CD4-positive, alpha-beta T cell (primary cell): ENCODE measurements around the gene AGPS. TPM values are rescaled to one million over a fixed set of nuclear protein-coding genes. Genes with fewer than 3 reads are reported as not detected.

Experiments
- ATAC-seq: fragments of 200-7000 bp; cut with Tn5 transposase; one replicate; pipeline ENCODE4 v1.10.0; 2022; ENCODE audit warnings: mild to moderate bottlenecking; ENCODE audit not compliant: poor library complexity
- CTCF ChIA-PET: fragments of 350-600 bp; sonication (Branson Sonifier 250); formaldehyde crosslinking; loops from one replicate; lab custom pipeline; 2021; ENCODE audit warnings: antibody characterized with exemption, inconsistent platforms; lab: Charles Lee
- POLR2A ChIA-PET: fragments of 350-600 bp; sonication (Branson Sonifier 250); formaldehyde crosslinking; loops from one replicate; lab custom pipeline; 2021; ENCODE audit warnings: antibody characterized with exemption, inconsistent platforms; lab: Charles Lee
- DNase-seq, 14 experiments: peaks; one replicate each; pipeline ENCODE4 v3.0.0-alpha.2; 2013 to 2020; ENCODE audit warnings: mixed read lengths in 2 of 14
- H3K27ac ChIP-seq, 2 donors: one replicate each; pipeline versions ENCODE4 v1.5.1 to v1.7.0; 2013; ENCODE audit warnings: low read length in 2 of 2, low read depth in 1 of 2, mild to moderate bottlenecking in 1 of 2
- H3K27me3 ChIP-seq, 2 experiments: 1 replicate in 1 of 2; 2 replicates in 1 of 2; pipeline versions ENCODE4 v1.6.1 to v1.7.0; 2013; ENCODE audit warnings: low read length in 2 of 2, control low read depth in 1 of 2, mild to moderate bottlenecking in 1 of 2, moderate library complexity in 1 of 2; ENCODE audit not compliant: insufficient read depth in 2 of 2, control insufficient read depth in 1 of 2
- H3K36me3 ChIP-seq: one replicate; pipeline ENCODE4 v1.6.1; 2013; ENCODE audit warnings: low read length, control low read depth; ENCODE audit not compliant: insufficient read depth
- H3K4me1 ChIP-seq: one replicate; pipeline ENCODE4 v1.6.1; 2013; ENCODE audit warnings: low read length, control low read depth; ENCODE audit not compliant: insufficient read depth
- H3K4me3 ChIP-seq: one replicate; pipeline ENCODE4 v1.5.1; 2013; ENCODE audit warnings: mild to moderate bottlenecking, low read length, moderate library complexity
- H3K9me3 ChIP-seq, 2 experiments: 1 replicate in 1 of 2; 2 replicates in 1 of 2; pipeline versions ENCODE4 v1.6.1 to v1.7.0; 2013; ENCODE audit warnings: low read length in 2 of 2, mild to moderate bottlenecking in 2 of 2, control low read depth in 1 of 2, moderate library complexity in 1 of 2; ENCODE audit not compliant: control insufficient read depth in 1 of 2, insufficient read depth in 1 of 2
- H3K27ac Mint-ChIP-seq: one replicate; pipeline ENCODE4 v1.8.0; 2020; ENCODE audit warnings: mixed read lengths
- H3K27me3 Mint-ChIP-seq: one replicate; pipeline ENCODE4 v1.8.0; 2021; ENCODE audit warnings: mixed read lengths
- H3K36me3 Mint-ChIP-seq: one replicate; pipeline ENCODE4 v1.8.0; 2021; ENCODE audit warnings: low read depth, mixed read lengths
- H3K4me1 Mint-ChIP-seq: one replicate; pipeline ENCODE4 v1.8.0; 2021; ENCODE audit warnings: low read depth, mixed read lengths
- H3K4me3 Mint-ChIP-seq: one replicate; pipeline ENCODE4 v1.8.0; 2020; ENCODE audit warnings: mild to moderate bottlenecking, mixed read lengths
- H3K9me3 Mint-ChIP-seq: one replicate; pipeline ENCODE4 v1.8.0; 2020; ENCODE audit warnings: mixed read lengths
- intact Hi-C, 2 experiments: fragments of 100-400 bp; cut with DNase I in 1 of 2; cut with micrococcal nuclease in 1 of 2; formaldehyde crosslinking; loops; one replicate each; pipeline versions ENCODE4 v1.15.1 to v1.9.0; 2023 to 2025; cut with DNase I, micrococcal nuclease
- total RNA-seq, 174 experiments: library from RNA in 2 of 174; stranded (reverse) in 2 of 174; gene quantifications; one replicate each; pipeline ENCODE4 v1.2.3 and lab custom pipeline; 2021 to 2026
- TF ChIP-seq, protein P1 (sequence below): fragments of 200-600 bp; IDR thresholded peaks from one replicate; pipeline ENCODE4 v1.8.0; 2022; ENCODE audit warnings: antibody characterized with exemption, mild to moderate bottlenecking

The AGPS gene
- total RNA-seq, 2 experiments from 2014 or later, result 21.5 to 23.9 TPM

DNA sequence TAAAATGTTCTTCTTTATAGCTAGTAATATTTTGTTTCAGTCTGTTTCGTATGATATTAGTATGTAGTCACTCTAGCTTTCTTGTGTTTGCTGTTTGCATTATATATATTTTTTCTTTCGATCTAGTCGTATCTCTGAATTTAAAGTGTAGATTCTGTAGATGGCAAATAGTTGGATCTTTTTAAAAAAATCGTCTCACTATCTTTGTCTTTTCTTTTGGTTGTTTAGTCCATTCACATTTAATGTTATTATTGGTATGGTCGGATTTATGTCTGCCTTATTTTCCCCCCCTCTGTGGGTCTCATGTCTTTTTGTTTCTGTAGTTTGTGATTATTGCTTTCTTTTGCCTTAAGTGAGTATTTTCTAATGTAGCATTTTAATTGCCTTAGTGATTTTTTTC lies 84.3 kb downstream of the AGPS start:
- Histone ChIP-seq H3K36me3 (peaks cover 8% of the 10 kb centered on the region), H3K27ac (no peak overlapping the region), H3K27me3 (no peaks in the 10 kb centered on the region), H3K4me1 (no peaks in the 10 kb centered on the region), H3K9me3 (peaks cover 0 to 5% of the 10 kb centered on the region in 2 experiments), H3K4me3 (no peak overlapping the region)
- Mint-ChIP-seq H3K27me3 (no peaks in the 10 kb centered on the region), H3K4me3 (no peak overlapping the region), H3K9me3 (peaks cover 7% of the 10 kb centered on the region), H3K27ac (no peak overlapping the region), H3K36me3 (peaks cover 78% of the 10 kb centered on the region), H3K4me1 (no peaks in the 10 kb centered on the region)
- no peak for ATAC-seq
- TF ChIP-seq, protein P1, sequence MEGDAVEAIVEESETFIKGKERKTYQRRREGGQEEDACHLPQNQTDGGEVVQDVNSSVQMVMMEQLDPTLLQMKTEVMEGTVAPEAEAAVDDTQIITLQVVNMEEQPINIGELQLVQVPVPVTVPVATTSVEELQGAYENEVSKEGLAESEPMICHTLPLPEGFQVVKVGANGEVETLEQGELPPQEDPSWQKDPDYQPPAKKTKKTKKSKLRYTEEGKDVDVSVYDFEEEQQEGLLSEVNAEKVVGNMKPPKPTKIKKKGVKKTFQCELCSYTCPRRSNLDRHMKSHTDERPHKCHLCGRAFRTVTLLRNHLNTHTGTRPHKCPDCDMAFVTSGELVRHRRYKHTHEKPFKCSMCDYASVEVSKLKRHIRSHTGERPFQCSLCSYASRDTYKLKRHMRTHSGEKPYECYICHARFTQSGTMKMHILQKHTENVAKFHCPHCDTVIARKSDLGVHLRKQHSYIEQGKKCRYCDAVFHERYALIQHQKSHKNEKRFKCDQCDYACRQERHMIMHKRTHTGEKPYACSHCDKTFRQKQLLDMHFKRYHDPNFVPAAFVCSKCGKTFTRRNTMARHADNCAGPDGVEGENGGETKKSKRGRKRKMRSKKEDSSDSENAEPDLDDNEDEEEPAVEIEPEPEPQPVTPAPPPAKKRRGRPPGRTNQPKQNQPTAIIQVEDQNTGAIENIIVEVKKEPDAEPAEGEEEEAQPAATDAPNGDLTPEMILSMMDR, result no peak
- POLR2A ChIA-PET, result no interaction called here
- no peak for DNase-seq
- intact Hi-C loops, result no loop called here
- CTCF ChIA-PET, result interaction anchor here (0.7 kb wide), 1 partner anchor 50 kb away, joined by 3 read pairs; no protein-coding TSS in a partner anchor

DNA sequence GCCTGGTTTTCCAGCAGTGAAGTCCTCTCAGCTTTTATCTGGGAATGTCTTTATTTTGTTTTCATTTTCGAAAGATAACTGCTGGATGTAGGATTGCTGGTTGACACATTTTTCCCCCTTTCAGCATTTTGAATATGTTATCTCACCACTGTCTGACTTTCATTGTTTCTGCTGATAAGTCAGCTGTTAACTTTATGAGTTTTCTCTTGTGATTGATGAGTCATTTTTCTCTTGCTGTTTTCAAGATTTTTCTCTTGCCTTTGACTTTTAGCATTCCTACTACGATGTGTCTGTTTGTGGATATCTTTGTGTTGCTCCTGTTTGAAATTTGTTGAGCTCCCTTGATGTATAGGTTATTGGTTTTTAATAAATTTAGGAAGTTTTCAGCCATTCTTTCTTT lies 85.5 kb downstream of the AGPS start:
- ChIA-PET POLR2A (no interaction called here), CTCF (no interaction called here)
- Mint-ChIP-seq H3K27ac (no peak overlapping the region), H3K4me3 (no peak overlapping the region), H3K9me3 (no peaks in the 10 kb centered on the region), H3K4me1 (no peaks in the 10 kb centered on the region), H3K36me3 (peaks cover 71% of the 10 kb centered on the region), H3K27me3 (no peaks in the 10 kb centered on the region)
- TF ChIP-seq, protein P1, result no peak
- Histone ChIP-seq H3K4me1 (no peaks in the 10 kb centered on the region), H3K9me3 (no peaks in the 10 kb centered on the region), H3K27ac (no peak overlapping the region), H3K4me3 (no peak overlapping the region), H3K36me3 (peaks cover 12% of the 10 kb centered on the region), H3K27me3 (no peaks in the 10 kb centered on the region)
- intact Hi-C loops, result no loop called here
- DNase-seq, result no peak
- ATAC-seq, result no peak

DNA sequence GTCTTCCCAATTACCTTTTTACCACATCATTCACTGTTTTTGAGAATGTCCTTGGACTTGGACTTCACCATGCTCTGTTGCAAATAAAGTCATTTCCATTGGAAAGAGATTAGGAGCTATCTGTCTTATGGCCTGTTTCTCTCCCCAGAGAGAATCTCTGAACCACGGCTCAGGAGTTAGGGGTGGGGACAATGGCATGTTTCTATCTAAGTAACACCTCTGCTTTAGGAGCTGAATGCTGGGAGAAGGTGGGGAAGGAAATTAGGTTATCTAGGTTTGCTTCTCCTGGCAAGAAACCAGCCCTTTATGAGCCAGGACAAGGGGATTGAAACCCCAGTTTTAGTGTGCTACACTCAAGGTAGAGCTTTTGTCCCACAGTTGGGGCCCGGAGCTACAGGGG lies 86.3 kb downstream of the AGPS start:
- H3K36me3 Mint-ChIP-seq, result peaks cover 76% of the 10 kb centered on the region
- Histone ChIP-seq H3K4me3 (no peak overlapping the region), H3K9me3 (no peaks in the 10 kb centered on the region), H3K27ac (no peak overlapping the region), H3K36me3 (peaks cover 10% of the 10 kb centered on the region), H3K4me1 (no peaks in the 10 kb centered on the region), H3K27me3 (no peaks in the 10 kb centered on the region)
- ChIA-PET CTCF (no interaction called here), POLR2A (no interaction called here)
- intact Hi-C loops, result no loop called here
- H3K4me3 Mint-ChIP-seq, result no peak overlapping the region
- TF ChIP-seq, protein P1, result no peak
- no peak overlapping the region for H3K27ac Mint-ChIP-seq
- no peaks in the 10 kb centered on the region for H3K4me1 Mint-ChIP-seq
- H3K27me3 Mint-ChIP-seq, result no peaks in the 10 kb centered on the region
- no peaks in the 10 kb centered on the region for H3K9me3 Mint-ChIP-seq
- ATAC-seq (no peak), DNase-seq (no peak)
